Nucleus accumbens (tissue), 56 donors: Measurements from ENCODE around the gene PIK3R3.

Experiments
- DNase-seq, 56 donors: peaks; one replicate each; lab custom pipeline; 2025; lab: John Stamatoyannopoulos, UW

Gene PIK3R3

DNA sequence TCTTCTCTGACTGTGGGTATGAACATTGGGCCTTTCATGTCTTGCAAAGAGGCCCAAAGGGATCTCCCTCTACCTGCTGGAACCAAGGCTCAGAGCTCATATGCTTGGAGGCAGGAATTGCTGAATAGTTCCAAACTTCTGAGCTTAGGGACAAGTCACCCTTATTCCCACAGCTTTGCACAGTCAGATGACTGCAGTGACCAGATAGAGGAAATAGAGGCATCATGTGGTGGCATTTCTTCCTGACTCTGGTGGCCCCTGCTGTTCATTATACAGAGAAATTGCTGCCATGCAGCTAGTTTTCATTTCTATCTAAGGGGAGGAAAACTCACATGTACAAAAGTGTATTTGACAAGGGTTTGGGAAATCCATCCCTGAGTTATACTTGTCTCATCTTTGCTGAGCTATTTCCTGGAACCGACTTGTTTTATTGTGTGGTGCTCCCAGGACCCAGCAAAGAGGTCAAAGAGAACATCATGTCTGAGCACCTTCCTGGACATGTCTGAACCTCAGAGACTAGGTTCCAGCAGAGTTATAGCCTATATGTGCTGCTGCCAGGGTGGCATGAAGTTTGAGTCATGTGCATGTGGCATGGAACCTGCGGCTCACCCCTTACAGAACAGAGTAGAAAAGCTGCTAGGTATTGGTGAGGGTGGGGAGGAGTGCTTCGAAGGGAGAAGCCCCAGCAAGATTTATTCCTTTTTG is 131.2 kb downstream of the PIK3R3 start:
- no peak for DNase-seq

DNA sequence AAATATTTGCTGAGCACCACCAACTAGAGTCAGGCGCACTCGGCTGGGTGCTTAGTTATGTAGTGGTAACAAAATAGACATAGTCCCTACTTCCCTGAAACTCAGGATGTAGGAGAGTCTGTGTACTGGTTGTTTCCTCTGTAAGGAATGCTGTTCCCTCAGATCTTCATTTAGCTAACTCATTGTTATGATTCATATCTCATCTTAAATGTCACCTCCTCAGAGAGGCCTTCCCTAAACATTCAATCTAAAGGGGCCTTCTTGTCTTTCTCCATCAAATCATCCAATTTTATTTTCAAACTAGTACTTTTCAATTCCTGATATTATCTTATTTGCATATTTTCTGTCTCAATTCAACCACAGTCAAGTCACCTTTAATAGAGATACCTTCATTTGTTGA is 132.9 kb downstream of the PIK3R3 start:
- no peak for DNase-seq

DNA sequence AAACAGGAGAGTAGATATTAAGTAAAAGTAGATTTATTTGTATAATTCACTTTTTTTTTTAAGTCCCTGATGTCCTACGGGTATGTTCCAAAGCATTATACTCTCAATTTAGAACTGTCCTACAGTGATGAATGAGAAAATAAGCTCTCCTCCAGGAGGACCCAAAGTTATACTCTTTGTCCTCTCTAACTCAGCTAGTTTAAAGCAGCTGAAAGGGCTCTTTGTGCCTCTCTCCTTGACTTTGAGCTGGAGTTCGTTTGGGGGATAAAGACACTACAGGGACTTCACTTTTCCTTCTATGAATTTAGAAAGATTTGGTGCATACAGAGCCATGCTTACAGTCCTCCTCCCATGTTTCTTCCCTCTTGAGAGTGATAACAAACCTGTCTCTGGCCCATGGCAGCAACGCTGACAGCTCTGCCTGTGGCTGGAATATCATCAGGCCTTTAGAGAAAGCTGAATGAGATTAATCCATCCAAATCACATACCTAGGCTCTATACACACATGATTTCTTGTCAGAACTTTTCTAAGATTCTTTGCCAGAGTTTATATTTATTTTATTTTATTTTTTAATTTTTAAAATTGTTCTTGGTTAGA is 134.3 kb downstream of the PIK3R3 start:
- DNase-seq: no peak

DNA sequence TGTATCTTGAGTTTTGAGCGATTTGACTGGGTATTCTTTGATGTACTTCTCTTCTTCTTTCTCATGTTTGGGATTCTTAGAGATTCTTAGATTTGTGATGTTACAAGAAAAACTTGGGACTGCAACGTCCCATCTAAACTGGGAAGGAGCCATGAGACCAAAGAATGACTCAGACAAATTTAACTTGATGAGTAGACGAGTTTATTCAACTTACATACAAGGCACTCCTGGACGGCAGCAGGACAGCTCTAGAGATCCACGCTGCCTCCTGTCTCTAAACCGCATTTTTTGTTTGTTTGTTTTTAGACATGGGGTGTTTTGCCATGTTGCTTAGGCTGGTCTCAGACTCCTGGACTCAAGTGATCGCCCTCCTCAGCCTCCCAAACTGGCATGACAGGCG is 137.1 kb downstream of the PIK3R3 start:
- DNase-seq: no peak

DNA sequence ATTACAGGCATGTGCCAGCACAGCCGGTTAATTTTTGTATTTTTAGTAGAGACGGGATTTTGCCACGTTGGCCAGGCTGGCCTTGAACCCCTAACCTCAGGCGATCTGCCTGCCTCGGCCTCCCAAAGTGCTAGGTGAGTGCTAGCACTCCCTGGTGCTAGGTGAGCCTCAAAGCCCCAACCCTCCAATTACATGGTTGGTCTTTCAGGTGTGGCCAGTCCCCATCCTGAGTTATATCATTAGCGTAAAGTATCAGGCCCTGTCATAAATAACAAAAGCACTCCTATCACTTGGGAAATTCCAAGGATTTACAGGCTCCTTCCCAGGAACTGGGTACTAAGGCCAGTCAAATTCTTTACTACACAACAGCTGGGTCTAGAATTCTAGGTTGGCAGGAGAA is 138.0 kb downstream of the PIK3R3 start:
- no peak for DNase-seq
